AG04449 (cell line): ENCODE measurements around the gene ITGA5.
A peak's percentile ranks its signal among the peaks of the same experiment; 100 is the strongest.

ENCODE experiments used
- CTCF ChIA-PET: fragments of 350-600 bp; formaldehyde crosslinking; extraction: SDS; loops from one replicate; lab custom pipeline; 2021; ENCODE audit warnings: antibody characterized with exemption; lab: Yijun Ruan, JAX
- POLR2A ChIA-PET: fragments of 400-600, 350-600 bp; formaldehyde crosslinking; extraction: SDS; loops from one replicate; lab custom pipeline; 2020; ENCODE audit warnings: antibody characterized with exemption, inconsistent platforms; lab: Yijun Ruan, JAX
- DNase-seq: peaks from one replicate; pipeline ENCODE4 v3.0.0-alpha.2; 2010; ENCODE audit warnings: low read depth, low spot score
- H3K4me3 ChIP-seq: 2 replicates; pipeline ENCODE4 v1.5.1; 2011; ENCODE audit warnings: low read depth, mild to moderate bottlenecking, control low read depth, low read length
- CTCF ChIP-seq: IDR thresholded peaks from one replicate; pipeline ENCODE4 v1.5.1; 2011; ENCODE audit warnings: mild to moderate bottlenecking, moderate library complexity, low read length, control low read depth, inconsistent platforms; ENCODE audit not compliant: insufficient read depth; ENCODE audit errors: missing control alignments

The ITGA5 gene

GRCh38 chr12:54417712-54418440, 1.2 kb downstream of the ITGA5 start:
- TF ChIP-seq CTCF, result no peak
- H3K4me3 ChIP-seq, result peak overlapping the region; percentile 87
- CTCF ChIA-PET, result interaction anchor here (0.7 to 14.7 kb wide), 9 partner anchors 9 to 204 kb away, joined by 3 to 501 read pairs (median 4); no protein-coding TSS in a partner anchor
- DNase-seq, result no peak
- POLR2A ChIA-PET, result interaction anchor here (1.6 to 2.3 kb wide), 3 partner anchors 8 to 18 kb away, joined by 5 to 6 read pairs (median 5); no protein-coding TSS in a partner anchor

- H3K4me3 ChIP-seq, result peak overlapping the region; percentile 87
Observed at GRCh38 chr12:54416687-54417603, 2.1 kb downstream of the ITGA5 start.

GRCh38 chr12:54415221-54415929, 3.7 kb downstream of the ITGA5 start:
- ChIA-PET POLR2A (interaction anchor here (1.5 kb wide), 1 partner anchor 13 kb away, joined by 5 read pairs; no protein-coding TSS in a partner anchor), CTCF (interaction anchor here (0.8 to 14.7 kb wide), 11 partner anchors 9 to 156 kb away, joined by 3 to 501 read pairs (median 10); no protein-coding TSS in a partner anchor)
- H3K4me3 ChIP-seq, result peak overlapping the region; percentile 13; the same call in 1 of the 2 replicates
- no peak for TF ChIP-seq CTCF
- DNase-seq, result no peak

More at GRCh38 chr12:54416687-54417603, 2.1 kb downstream of the ITGA5 start:
- POLR2A ChIA-PET, result interaction anchor here (1.8 kb wide), 1 partner anchor 11 kb away, joined by 5 read pairs; no protein-coding TSS in a partner anchor
- no peak for TF ChIP-seq CTCF
- DNase-seq, result no peak
- CTCF ChIA-PET, result interaction anchor here (0.9 to 14.7 kb wide), 12 partner anchors 8 to 203 kb away, joined by 3 to 501 read pairs (median 8); no protein-coding TSS in a partner anchor

GRCh38 chr12:54413284-54414190, 5.5 kb downstream of the ITGA5 start:
- TF ChIP-seq CTCF, result no peak
- CTCF ChIA-PET, result interaction anchor here (0.7 to 14.7 kb wide), 10 partner anchors 13 to 49 kb away, joined by 3 to 501 read pairs (median 6); no protein-coding TSS in a partner anchor
- POLR2A ChIA-PET, result interaction anchor here (3.0 kb wide), 1 partner anchor 13 kb away, joined by 35 read pairs; no protein-coding TSS in a partner anchor
- DNase-seq, result no peak
- H3K4me3 ChIP-seq, result peak overlapping the region; percentile 6

GRCh38 chr12:54412786-54413185, 6.3 kb downstream of the ITGA5 start:
- POLR2A ChIA-PET, result interaction anchor here (2.0 to 3.0 kb wide), 2 partner anchors 12 to 19 kb away, joined by 6 to 35 read pairs; no protein-coding TSS in a partner anchor
- CTCF ChIA-PET, result interaction anchor here (0.7 to 14.7 kb wide), 10 partner anchors 12 to 50 kb away, joined by 3 to 501 read pairs (median 8); no protein-coding TSS in a partner anchor
- no peak overlapping the region for H3K4me3 ChIP-seq
- DNase-seq, result no peak
- no peak for TF ChIP-seq CTCF
